Osteoblast (primary cell): Measurements from ENCODE around the gene PIK3R5. TPM values are rescaled to one million over a fixed set of nuclear protein-coding genes. Genes with fewer than 3 reads are reported as not detected.

Experiments
- DNase-seq: peaks from one replicate; pipeline ENCODE4 v3.0.0; 2011; ENCODE audit warnings: low spot score, mixed read lengths; ENCODE audit not compliant: insufficient read length; ENCODE audit errors: missing footprints
- H2AFZ ChIP-seq: 2 replicates; pipeline ENCODE4 v1.6.0; 2011; ENCODE audit warnings: mild to moderate bottlenecking, low read length
- H3K27ac ChIP-seq: 2 replicates; pipeline ENCODE4 v1.5.1; 2011; ENCODE audit warnings: mild to moderate bottlenecking, low read depth, low read length, moderate library complexity
- H3K27me3 ChIP-seq: 2 replicates; pipeline ENCODE4 v1.6.0; 2012; ENCODE audit warnings: mild to moderate bottlenecking, control low read depth, inconsistent platforms, low read length, moderate library complexity; ENCODE audit not compliant: insufficient read depth
- H3K36me3 ChIP-seq: 2 replicates; pipeline ENCODE4 v1.5.1; 2011; ENCODE audit warnings: mild to moderate bottlenecking, low read length, control low read depth, moderate library complexity; ENCODE audit not compliant: insufficient read depth
- H3K4me1 ChIP-seq: 2 replicates; pipeline ENCODE4 v1.5.1; 2011; ENCODE audit warnings: mild to moderate bottlenecking, low read length, control low read depth, moderate library complexity; ENCODE audit not compliant: insufficient read depth
- H3K4me2 ChIP-seq: 2 replicates; pipeline ENCODE4 v1.6.0; 2011; ENCODE audit warnings: mild to moderate bottlenecking, low read length; ENCODE audit not compliant: insufficient read depth
- H3K4me3 ChIP-seq: fragments of 200-600 bp; sonication (generic); 3 replicates; pipeline ENCODE4 v1.5.1; 2012; ENCODE audit warnings: mild to moderate bottlenecking, low read length, inconsistent platforms; ENCODE audit not compliant: insufficient read depth
- H3K79me2 ChIP-seq: 2 replicates; pipeline ENCODE4 v1.6.0; 2012; ENCODE audit warnings: mild to moderate bottlenecking, low read length, control low read depth, inconsistent platforms; ENCODE audit not compliant: insufficient read depth
- H3K9me3 ChIP-seq: 2 replicates; pipeline ENCODE4 v1.5.1; 2011; ENCODE audit warnings: low read depth, low read length, control low read depth
- H4K20me1 ChIP-seq: 2 replicates; pipeline ENCODE4 v1.6.0; 2012; ENCODE audit warnings: mild to moderate bottlenecking, low read length, control low read depth; ENCODE audit not compliant: insufficient read depth
- total RNA-seq: library from RNA; depleted of rRNA; stranded (reverse); fragments of >200 nt; gene quantifications from 2 replicates; pipeline ENCODE4 v1.2.3, GENCODE V29; 2012
- TF ChIP-seq, protein P1 (sequence below): IDR thresholded peaks from 2 replicates; pipeline ENCODE4 v1.5.1; 2011; ENCODE audit warnings: mild to moderate bottlenecking, low read depth, low read length, moderate library complexity; ENCODE audit errors: extremely low read depth

Gene PIK3R5
- total RNA-seq, 1 donor, result 0.36 TPM

GRCh38 chr17:8890671-8891070, 74.8 kb downstream of the PIK3R5 start:
- Histone ChIP-seq H3K9me3 (no peaks in the 10 kb centered on the region), H3K4me3 (no peak overlapping the region), H3K4me2 (no peak overlapping the region), H3K27me3 (no peaks in the 10 kb centered on the region), H3K79me2 (no peaks in the 10 kb centered on the region), H4K20me1 (no peaks in the 10 kb centered on the region), H2AFZ (no peak overlapping the region), H3K36me3 (no peaks in the 10 kb centered on the region), H3K27ac (no peak overlapping the region), H3K4me1 (peaks cover 4% of the 10 kb centered on the region)
- TF ChIP-seq, protein P1, sequence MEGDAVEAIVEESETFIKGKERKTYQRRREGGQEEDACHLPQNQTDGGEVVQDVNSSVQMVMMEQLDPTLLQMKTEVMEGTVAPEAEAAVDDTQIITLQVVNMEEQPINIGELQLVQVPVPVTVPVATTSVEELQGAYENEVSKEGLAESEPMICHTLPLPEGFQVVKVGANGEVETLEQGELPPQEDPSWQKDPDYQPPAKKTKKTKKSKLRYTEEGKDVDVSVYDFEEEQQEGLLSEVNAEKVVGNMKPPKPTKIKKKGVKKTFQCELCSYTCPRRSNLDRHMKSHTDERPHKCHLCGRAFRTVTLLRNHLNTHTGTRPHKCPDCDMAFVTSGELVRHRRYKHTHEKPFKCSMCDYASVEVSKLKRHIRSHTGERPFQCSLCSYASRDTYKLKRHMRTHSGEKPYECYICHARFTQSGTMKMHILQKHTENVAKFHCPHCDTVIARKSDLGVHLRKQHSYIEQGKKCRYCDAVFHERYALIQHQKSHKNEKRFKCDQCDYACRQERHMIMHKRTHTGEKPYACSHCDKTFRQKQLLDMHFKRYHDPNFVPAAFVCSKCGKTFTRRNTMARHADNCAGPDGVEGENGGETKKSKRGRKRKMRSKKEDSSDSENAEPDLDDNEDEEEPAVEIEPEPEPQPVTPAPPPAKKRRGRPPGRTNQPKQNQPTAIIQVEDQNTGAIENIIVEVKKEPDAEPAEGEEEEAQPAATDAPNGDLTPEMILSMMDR, result no peak
- DNase-seq, result no peak

DNA sequence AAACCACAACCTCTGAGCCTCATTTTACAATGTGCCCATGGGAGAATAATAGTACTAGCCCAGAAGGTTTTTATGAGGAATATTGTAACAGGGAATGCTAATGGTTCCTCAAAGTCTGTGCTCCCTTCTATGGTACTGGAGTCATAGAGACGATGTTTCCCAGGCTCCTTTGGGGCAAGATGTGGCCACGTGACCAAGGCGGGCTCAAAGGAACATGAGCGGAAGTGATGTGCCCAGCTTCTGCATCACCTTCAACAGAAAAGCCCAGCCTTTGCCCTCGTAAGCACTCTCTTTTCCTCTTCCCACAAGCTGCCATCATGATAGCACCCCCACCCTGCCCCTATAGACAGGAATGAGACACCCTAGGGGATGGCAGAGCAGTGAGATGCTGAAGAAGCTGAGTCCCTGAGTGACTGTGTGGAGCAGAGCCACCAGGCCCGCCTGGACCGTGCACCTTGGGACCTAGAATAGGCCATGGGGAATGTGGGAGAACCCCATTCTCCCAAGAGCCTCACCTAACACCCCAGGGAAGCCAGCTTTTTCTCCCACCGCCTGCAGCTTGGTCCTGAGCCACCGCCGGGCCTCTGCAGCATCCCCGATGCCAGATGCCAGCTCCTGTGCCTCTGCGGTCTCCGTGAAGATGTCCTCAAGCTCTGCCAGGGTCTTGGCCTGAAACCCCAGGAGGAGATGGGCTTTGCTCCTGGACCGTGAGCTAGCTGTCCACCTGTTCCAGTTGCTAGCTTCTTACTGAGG, 75.9 kb downstream of the PIK3R5 start:
- H4K20me1 ChIP-seq, result no peaks in the 10 kb centered on the region
- TF ChIP-seq, protein P1, result no peak
- H3K4me2 ChIP-seq, result no peak overlapping the region
- no peak overlapping the region for H3K27ac ChIP-seq
- H3K36me3 ChIP-seq, result no peaks in the 10 kb centered on the region
- no peaks in the 10 kb centered on the region for H3K79me2 ChIP-seq
- H3K4me3 ChIP-seq, result no peak overlapping the region
- no peak overlapping the region for H2AFZ ChIP-seq
- H3K4me1 ChIP-seq, result peaks cover 4% of the 10 kb centered on the region
- H3K9me3 ChIP-seq, result no peaks in the 10 kb centered on the region
- DNase-seq, result peak; percentile 58
- H3K27me3 ChIP-seq, result no peaks in the 10 kb centered on the region

DNA sequence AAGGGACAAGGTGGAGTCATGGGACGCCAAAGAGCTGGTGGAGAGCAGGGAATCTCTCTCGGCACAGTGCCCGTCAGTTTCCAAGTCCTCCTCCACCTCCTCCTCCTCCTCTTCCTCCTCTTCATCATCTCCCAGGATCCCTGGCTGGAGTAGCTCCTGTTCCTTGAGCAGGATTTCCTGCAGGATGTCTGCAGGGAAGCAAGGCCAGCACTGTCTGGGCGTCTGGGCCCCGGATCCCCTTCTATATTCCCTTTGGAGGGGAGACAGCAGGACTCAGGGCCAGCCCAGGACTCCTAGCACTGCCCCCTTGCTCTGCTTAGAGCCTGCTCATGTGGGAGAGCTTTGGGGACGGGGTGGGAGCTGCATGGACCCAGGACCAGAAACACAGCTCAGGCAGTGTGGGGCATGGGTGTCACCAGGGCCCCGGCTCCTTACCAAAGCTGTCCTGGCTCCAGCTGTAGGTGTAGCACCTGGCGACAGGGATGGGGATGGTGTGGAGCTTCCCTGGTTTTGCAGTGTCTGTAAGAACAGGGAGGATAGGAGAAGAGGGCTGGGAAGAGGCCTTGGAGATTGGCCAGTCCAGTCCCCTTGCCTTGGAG, 76.7 kb downstream of the PIK3R5 start:
- TF ChIP-seq, protein P1, result no peak
- no peaks in the 10 kb centered on the region for H3K27me3 ChIP-seq
- H2AFZ ChIP-seq, result no peak overlapping the region

GRCh38 chr17:8887834-8888703, 77.4 kb downstream of the PIK3R5 start:
- Histone ChIP-seq H3K79me2 (no peaks in the 10 kb centered on the region), H4K20me1 (no peaks in the 10 kb centered on the region), H2AFZ (no peak overlapping the region), H3K36me3 (no peaks in the 10 kb centered on the region), H3K27me3 (no peaks in the 10 kb centered on the region), H3K4me2 (no peak overlapping the region), H3K4me1 (no peaks in the 10 kb centered on the region), H3K9me3 (no peaks in the 10 kb centered on the region), H3K27ac (no peak overlapping the region), H3K4me3 (no peak overlapping the region)
- TF ChIP-seq, protein P1, result peak; percentile 39
- peak; percentile 94 for DNase-seq

More for the DNA sequence above, 76.7 kb downstream of the PIK3R5 start:
- Histone ChIP-seq H3K4me3 (no peak overlapping the region), H3K4me1 (no peaks in the 10 kb centered on the region), H3K4me2 (no peak overlapping the region), H3K9me3 (no peaks in the 10 kb centered on the region), H4K20me1 (no peaks in the 10 kb centered on the region), H3K79me2 (no peaks in the 10 kb centered on the region), H3K36me3 (no peaks in the 10 kb centered on the region), H3K27ac (no peak overlapping the region)
- peak; percentile 60 for DNase-seq
